ENCODE data around the gene MACROD2.

Gene MACROD2

GRCh38 chr20:14828459-14828858 lies 833.1 kb downstream of the MACROD2 start:
- H3K4me1 ChIP-seq (ENCODE audit: control insufficient read depth in 1 of 2, insufficient read depth in 2 of 2, low read length in 2 of 2), result no peaks in the 10 kb centered on the region

GRCh38 chr20:14829906-14830305 lies 834.6 kb downstream of the MACROD2 start:
- no peaks in the 10 kb centered on the region for H3K4me1 ChIP-seq (ENCODE audit: control insufficient read depth in 1 of 2, insufficient read depth in 2 of 2, low read length in 2 of 2)
- H3K9me3 ChIP-seq (ENCODE audit: control insufficient read depth in 1 of 2, low read length in 2 of 2), result no peaks in the 10 kb centered on the region
- H3K36me3 ChIP-seq (ENCODE audit: control insufficient read depth in 1 of 2, insufficient read depth in 2 of 2, low read length in 2 of 2), result no peaks in the 10 kb centered on the region
- no peak overlapping the region for H3K27ac ChIP-seq (ENCODE audit: low read length)
- H3K27me3 ChIP-seq (ENCODE audit: low read depth, low read length), result no peaks in the 10 kb centered on the region
- no peak overlapping the region for H3K4me3 ChIP-seq (ENCODE audit: low read depth in 1 of 2, low read length in 2 of 2)

More at GRCh38 chr20:14828459-14828858, 833.1 kb downstream of the MACROD2 start:
- no peak overlapping the region for H3K27ac ChIP-seq (ENCODE audit: low read length)
- H3K36me3 ChIP-seq (ENCODE audit: control insufficient read depth in 1 of 2, insufficient read depth in 2 of 2, low read length in 2 of 2), result no peaks in the 10 kb centered on the region
- H3K27me3 ChIP-seq (ENCODE audit: low read depth, low read length), result no peaks in the 10 kb centered on the region
- no peak overlapping the region for H3K4me3 ChIP-seq (ENCODE audit: low read depth in 1 of 2, low read length in 2 of 2)
- no peaks in the 10 kb centered on the region for H3K9me3 ChIP-seq (ENCODE audit: control insufficient read depth in 1 of 2, low read length in 2 of 2)

- H3K4me3 ChIP-seq (ENCODE audit: low read depth in 1 of 2, low read length in 2 of 2), result no peak overlapping the region
- no peak overlapping the region for H3K27ac ChIP-seq (ENCODE audit: low read length)
- H3K4me1 ChIP-seq (ENCODE audit: control insufficient read depth in 1 of 2, insufficient read depth in 2 of 2, low read length in 2 of 2), result no peaks in the 10 kb centered on the region
- H3K9me3 ChIP-seq (ENCODE audit: control insufficient read depth in 1 of 2, low read length in 2 of 2), result no peaks in the 10 kb centered on the region
- H3K27me3 ChIP-seq (ENCODE audit: low read depth, low read length), result no peaks in the 10 kb centered on the region
- H3K36me3 ChIP-seq (ENCODE audit: control insufficient read depth in 1 of 2, insufficient read depth in 2 of 2, low read length in 2 of 2), result no peaks in the 10 kb centered on the region
These were observed 835.1 kb downstream of the MACROD2 start for GRCh38 chr20:14830466-14830865.

- H3K4me1 ChIP-seq (ENCODE audit: control insufficient read depth in 1 of 2, insufficient read depth in 2 of 2, low read length in 2 of 2), result no peaks in the 10 kb centered on the region
- H3K9me3 ChIP-seq (ENCODE audit: control insufficient read depth in 1 of 2, low read length in 2 of 2), result no peaks in the 10 kb centered on the region
- no peak overlapping the region for H3K4me3 ChIP-seq (ENCODE audit: low read depth in 1 of 2, low read length in 2 of 2)
- no peaks in the 10 kb centered on the region for H3K36me3 ChIP-seq (ENCODE audit: control insufficient read depth in 1 of 2, insufficient read depth in 2 of 2, low read length in 2 of 2)
- no peaks in the 10 kb centered on the region for H3K27me3 ChIP-seq (ENCODE audit: low read depth, low read length)
- no peak overlapping the region for H3K27ac ChIP-seq (ENCODE audit: low read length)
These were observed 835.6 kb downstream of the MACROD2 start for GRCh38 chr20:14830899-14831298.

- H3K4me3 ChIP-seq (ENCODE audit: low read depth in 1 of 2, low read length in 2 of 2), result no peak overlapping the region
- H3K36me3 ChIP-seq (ENCODE audit: control insufficient read depth in 1 of 2, insufficient read depth in 2 of 2, low read length in 2 of 2), result no peaks in the 10 kb centered on the region
- no peaks in the 10 kb centered on the region for H3K4me1 ChIP-seq (ENCODE audit: control insufficient read depth in 1 of 2, insufficient read depth in 2 of 2, low read length in 2 of 2)
- H3K27ac ChIP-seq (ENCODE audit: low read length), result no peak overlapping the region
- no peaks in the 10 kb centered on the region for H3K9me3 ChIP-seq (ENCODE audit: control insufficient read depth in 1 of 2, low read length in 2 of 2)
- no peaks in the 10 kb centered on the region for H3K27me3 ChIP-seq (ENCODE audit: low read depth, low read length)
These were observed 837.3 kb downstream of the MACROD2 start for GRCh38 chr20:14832630-14833029.

- H3K9me3 ChIP-seq (ENCODE audit: control insufficient read depth in 1 of 2, low read length in 2 of 2), result no peaks in the 10 kb centered on the region
- no peaks in the 10 kb centered on the region for H3K36me3 ChIP-seq (ENCODE audit: control insufficient read depth in 1 of 2, insufficient read depth in 2 of 2, low read length in 2 of 2)
- H3K27me3 ChIP-seq (ENCODE audit: low read depth, low read length), result no peaks in the 10 kb centered on the region
- no peak overlapping the region for H3K4me3 ChIP-seq (ENCODE audit: low read depth in 1 of 2, low read length in 2 of 2)
- H3K27ac ChIP-seq (ENCODE audit: low read length), result no peak overlapping the region
- H3K4me1 ChIP-seq (ENCODE audit: control insufficient read depth in 1 of 2, insufficient read depth in 2 of 2, low read length in 2 of 2), result no peaks in the 10 kb centered on the region
These were observed 843.6 kb downstream of the MACROD2 start for GRCh38 chr20:14838663-14839628.

GRCh38 chr20:14845199-14846160 lies 850.2 kb downstream of the MACROD2 start:
- Histone ChIP-seq H3K9me3 (ENCODE audit: control insufficient read depth in 1 of 2, low read length in 2 of 2) (no peaks in the 10 kb centered on the region), H3K27me3 (ENCODE audit: low read depth, low read length) (no peaks in the 10 kb centered on the region), H3K36me3 (ENCODE audit: control insufficient read depth in 1 of 2, insufficient read depth in 2 of 2, low read length in 2 of 2) (no peaks in the 10 kb centered on the region)

GRCh38 chr20:14848806-14849205 lies 853.5 kb downstream of the MACROD2 start:
- Histone ChIP-seq H3K9me3 (ENCODE audit: control insufficient read depth in 1 of 2, low read length in 2 of 2) (no peaks in the 10 kb centered on the region), H3K4me3 (ENCODE audit: low read depth in 1 of 2, low read length in 2 of 2) (no peak overlapping the region), H3K4me1 (ENCODE audit: control insufficient read depth in 1 of 2, insufficient read depth in 2 of 2, low read length in 2 of 2) (no peaks in the 10 kb centered on the region), H3K36me3 (ENCODE audit: control insufficient read depth in 1 of 2, insufficient read depth in 2 of 2, low read length in 2 of 2) (no peaks in the 10 kb centered on the region), H3K27ac (ENCODE audit: low read length) (no peak overlapping the region), H3K27me3 (ENCODE audit: low read depth, low read length) (no peaks in the 10 kb centered on the region)

More at GRCh38 chr20:14845199-14846160, 850.2 kb downstream of the MACROD2 start:
- no peak overlapping the region for H3K4me3 ChIP-seq (ENCODE audit: low read depth in 1 of 2, low read length in 2 of 2)
- no peak overlapping the region for H3K27ac ChIP-seq (ENCODE audit: low read length)
- no peaks in the 10 kb centered on the region for H3K4me1 ChIP-seq (ENCODE audit: control insufficient read depth in 1 of 2, insufficient read depth in 2 of 2, low read length in 2 of 2)

GRCh38 chr20:14853079-14853478 lies 857.8 kb downstream of the MACROD2 start:
- no peak overlapping the region for H3K27ac ChIP-seq (ENCODE audit: low read length)
- no peaks in the 10 kb centered on the region for H3K27me3 ChIP-seq (ENCODE audit: low read depth, low read length)
- H3K9me3 ChIP-seq (ENCODE audit: control insufficient read depth in 1 of 2, low read length in 2 of 2), result no peaks in the 10 kb centered on the region
- H3K36me3 ChIP-seq (ENCODE audit: control insufficient read depth in 1 of 2, insufficient read depth in 2 of 2, low read length in 2 of 2), result no peaks in the 10 kb centered on the region
- H3K4me1 ChIP-seq (ENCODE audit: control insufficient read depth in 1 of 2, insufficient read depth in 2 of 2, low read length in 2 of 2), result no peaks in the 10 kb centered on the region
- no peak overlapping the region for H3K4me3 ChIP-seq (ENCODE audit: low read depth in 1 of 2, low read length in 2 of 2)

GRCh38 chr20:14855171-14855570 lies 859.9 kb downstream of the MACROD2 start:
- Histone ChIP-seq H3K36me3 (ENCODE audit: control insufficient read depth in 1 of 2, insufficient read depth in 2 of 2, low read length in 2 of 2) (no peaks in the 10 kb centered on the region), H3K9me3 (ENCODE audit: control insufficient read depth in 1 of 2, low read length in 2 of 2) (no peaks in the 10 kb centered on the region), H3K27ac (ENCODE audit: low read length) (no peak overlapping the region), H3K4me1 (ENCODE audit: control insufficient read depth in 1 of 2, insufficient read depth in 2 of 2, low read length in 2 of 2) (no peaks in the 10 kb centered on the region), H3K4me3 (ENCODE audit: low read depth in 1 of 2, low read length in 2 of 2) (no peak overlapping the region), H3K27me3 (ENCODE audit: low read depth, low read length) (no peaks in the 10 kb centered on the region)

- Histone ChIP-seq H3K36me3 (ENCODE audit: control insufficient read depth in 1 of 2, insufficient read depth in 2 of 2, low read length in 2 of 2) (no peaks in the 10 kb centered on the region), H3K4me1 (ENCODE audit: control insufficient read depth in 1 of 2, insufficient read depth in 2 of 2, low read length in 2 of 2) (no peaks in the 10 kb centered on the region), H3K27ac (ENCODE audit: low read length) (no peak overlapping the region), H3K27me3 (ENCODE audit: low read depth, low read length) (no peaks in the 10 kb centered on the region), H3K4me3 (ENCODE audit: low read depth in 1 of 2, low read length in 2 of 2) (no peak overlapping the region), H3K9me3 (ENCODE audit: control insufficient read depth in 1 of 2, low read length in 2 of 2) (no peaks in the 10 kb centered on the region)
These were observed 864.3 kb downstream of the MACROD2 start for GRCh38 chr20:14859627-14860026.

All from muscle layer of duodenum (tissue), 2 donors.